Hepatocyte (in vitro differentiated cells): ENCODE results near the gene DNAJC1. TPM values are rescaled to one million over a fixed set of nuclear protein-coding genes. Genes with fewer than 3 reads are reported as not detected.
A peak's percentile ranks its signal among the peaks of the same experiment; 100 is the strongest.

ENCODE experiments used
- DNase-seq: peaks from one replicate; pipeline ENCODE4 v3.0.0-alpha.2; 2016; ENCODE audit warnings: low spot score
- H2AFZ ChIP-seq: fragments of 200-600 bp; sonication (generic); 2 replicates; pipeline ENCODE4 v1.6.0; 2016; ENCODE audit warnings: antibody characterized with exemption, mild to moderate bottlenecking
- H3K27ac ChIP-seq: fragments of 200-600 bp; sonication (generic); 2 replicates; pipeline ENCODE4 v1.5.1; 2016; ENCODE audit warnings: mild to moderate bottlenecking
- H3K27me3 ChIP-seq: fragments of 200-600 bp; sonication (generic); 2 replicates; pipeline ENCODE4 v1.6.1; 2016
- H3K36me3 ChIP-seq: fragments of 200-600 bp; sonication (generic); replicated peaks from 2 replicates; pipeline ENCODE4 v1.5.1; 2016; ENCODE audit warnings: low read depth; ENCODE audit not compliant: insufficient read depth
- H3K4me1 ChIP-seq: fragments of 200-600 bp; sonication (generic); 2 replicates; pipeline ENCODE4 v1.5.1; 2016; ENCODE audit warnings: mild to moderate bottlenecking, moderate library complexity; ENCODE audit not compliant: insufficient read depth
- H3K4me2 ChIP-seq: fragments of 200-600 bp; sonication (generic); 2 replicates; pipeline ENCODE4 v1.6.0; 2016
- H3K4me3 ChIP-seq: fragments of 200-600 bp; sonication (generic); 2 replicates; pipeline ENCODE4 v1.5.1; 2016; ENCODE audit warnings: mild to moderate bottlenecking
- H3K79me2 ChIP-seq: fragments of 200-600 bp; sonication (generic); 2 replicates; pipeline ENCODE4 v1.6.0; 2017; ENCODE audit warnings: mild to moderate bottlenecking
- H3K9me2 ChIP-seq: fragments of 200-600 bp; sonication (generic); replicated peaks from 2 replicates; pipeline ENCODE4 v1.6.0; 2017; ENCODE audit warnings: mild to moderate bottlenecking; ENCODE audit not compliant: insufficient read depth
- H3K9me3 ChIP-seq: fragments of 200-600 bp; sonication (generic); 2 replicates; pipeline ENCODE4 v1.5.1; 2016; ENCODE audit warnings: low read depth, mild to moderate bottlenecking
- H4K20me1 ChIP-seq: fragments of 200-600 bp; sonication (generic); 2 replicates; pipeline ENCODE4 v1.6.0; 2016; ENCODE audit warnings: mild to moderate bottlenecking; ENCODE audit not compliant: insufficient read depth, poor library complexity, severe bottlenecking
- EZH2 ChIP-seq: fragments of 200-600 bp; sonication (generic); IDR thresholded peaks from 2 replicates; pipeline ENCODE4 v1.6.1; 2016; ENCODE audit warnings: antibody characterized with exemption, mild to moderate bottlenecking, borderline replicate concordance
- EZH2phosphoT487 ChIP-seq: fragments of 200-600 bp; sonication (generic); IDR thresholded peaks from one replicate; pipeline ENCODE4 v1.6.1; 2018; ENCODE audit warnings: antibody characterized with exemption, mild to moderate bottlenecking, low read depth, moderate library complexity; ENCODE audit not compliant: unreplicated experiment, severe bottlenecking
- WGBS: methylation state at CpG from one replicate; pipeline ENCODE4 v1.1.6; 2016; ENCODE audit warnings: low lambda C conversion rate; ENCODE audit errors: missing lambda C conversion rate; 5-methylcytosine and 5-hydroxymethylcytosine counted together
- polyA plus RNA-seq: library from polyadenylated mRNA; unstranded; fragments of >200 nt; fragmentation: Nextera tagmentation; extraction: Ambion mirVana; gene quantifications from 2 replicates; pipeline ENCODE4 v1.2.1, GENCODE V29; 2016
- total RNA-seq: library from RNA; depleted of rRNA; stranded (reverse); fragments of >200 nt; gene quantifications from 2 replicates; pipeline ENCODE4 v1.2.3, GENCODE V29; 2014
- TF ChIP-seq, protein P1 (sequence below): fragments of 200-600 bp; sonication (generic); IDR thresholded peaks from 2 replicates; pipeline ENCODE4 v1.5.1; 2016; ENCODE audit warnings: antibody characterized with exemption, mild to moderate bottlenecking; ENCODE audit not compliant: poor library complexity

The DNAJC1 gene
- total and polyA plus RNA-seq, 2 experiments from 2014 or later = 64.6 to 91.7 TPM

- no peaks in the 10 kb centered on the region for H3K36me3 ChIP-seq
- H3K9me2 ChIP-seq = no peaks in the 10 kb centered on the region
- no peak overlapping the region for H3K4me2 ChIP-seq
- peaks cover 3% of the 10 kb centered on the region for H3K4me1 ChIP-seq
- DNase-seq = no peak
- no peaks in the 10 kb centered on the region for H3K27me3 ChIP-seq
- H4K20me1 ChIP-seq = no peaks in the 10 kb centered on the region
- no peak overlapping the region for H2AFZ ChIP-seq
- H3K79me2 ChIP-seq = no peaks in the 10 kb centered on the region
- H3K4me3 ChIP-seq = no peak overlapping the region
- no peaks in the 10 kb centered on the region for H3K9me3 ChIP-seq
- no peak for TF ChIP-seq EZH2phosphoT487
- TF ChIP-seq EZH2 = no peak
- TF ChIP-seq, protein P1, sequence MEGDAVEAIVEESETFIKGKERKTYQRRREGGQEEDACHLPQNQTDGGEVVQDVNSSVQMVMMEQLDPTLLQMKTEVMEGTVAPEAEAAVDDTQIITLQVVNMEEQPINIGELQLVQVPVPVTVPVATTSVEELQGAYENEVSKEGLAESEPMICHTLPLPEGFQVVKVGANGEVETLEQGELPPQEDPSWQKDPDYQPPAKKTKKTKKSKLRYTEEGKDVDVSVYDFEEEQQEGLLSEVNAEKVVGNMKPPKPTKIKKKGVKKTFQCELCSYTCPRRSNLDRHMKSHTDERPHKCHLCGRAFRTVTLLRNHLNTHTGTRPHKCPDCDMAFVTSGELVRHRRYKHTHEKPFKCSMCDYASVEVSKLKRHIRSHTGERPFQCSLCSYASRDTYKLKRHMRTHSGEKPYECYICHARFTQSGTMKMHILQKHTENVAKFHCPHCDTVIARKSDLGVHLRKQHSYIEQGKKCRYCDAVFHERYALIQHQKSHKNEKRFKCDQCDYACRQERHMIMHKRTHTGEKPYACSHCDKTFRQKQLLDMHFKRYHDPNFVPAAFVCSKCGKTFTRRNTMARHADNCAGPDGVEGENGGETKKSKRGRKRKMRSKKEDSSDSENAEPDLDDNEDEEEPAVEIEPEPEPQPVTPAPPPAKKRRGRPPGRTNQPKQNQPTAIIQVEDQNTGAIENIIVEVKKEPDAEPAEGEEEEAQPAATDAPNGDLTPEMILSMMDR = no peak
- H3K27ac ChIP-seq = no peak overlapping the region
- 47% methylated on average over 8 of the region's 8 CpGs for WGBS
These were observed 246.2 kb downstream of the DNAJC1 start for GRCh38 chr10:21757185-21757901.

DNA sequence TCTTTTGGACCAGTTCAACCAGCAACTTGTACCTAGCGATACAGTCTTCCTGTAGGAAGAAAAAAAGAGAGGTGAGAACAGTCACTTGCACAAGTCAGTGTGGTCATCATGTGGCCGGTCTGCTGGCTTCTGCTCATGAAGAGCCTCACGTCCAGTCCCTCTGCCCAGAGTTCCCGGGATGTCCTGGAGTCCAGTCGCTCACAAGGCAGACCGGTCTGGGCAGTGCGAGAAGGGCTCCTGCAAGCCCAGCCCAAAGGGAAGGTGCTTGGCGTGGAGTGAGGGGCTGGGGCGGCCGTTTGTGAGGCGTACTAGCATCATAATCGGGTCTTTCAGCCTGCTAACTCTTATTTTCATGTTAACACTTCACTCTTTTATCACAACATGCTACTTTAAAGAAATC is 246.8 kb downstream of the DNAJC1 start:
- Histone ChIP-seq H3K79me2 (no peaks in the 10 kb centered on the region), H3K27ac (no peak overlapping the region), H4K20me1 (no peaks in the 10 kb centered on the region), H3K27me3 (no peaks in the 10 kb centered on the region), H3K4me3 (no peak overlapping the region), H3K4me1 (peaks cover 3% of the 10 kb centered on the region), H3K4me2 (no peak overlapping the region), H3K36me3 (no peaks in the 10 kb centered on the region), H2AFZ (no peak overlapping the region), H3K9me2 (no peaks in the 10 kb centered on the region), H3K9me3 (no peaks in the 10 kb centered on the region)
- no peak for TF ChIP-seq EZH2
- no peak for TF ChIP-seq EZH2phosphoT487
- DNase-seq = no peak
- WGBS = 87% methylated on average over 12 of the region's 12 CpGs

- Histone ChIP-seq H3K4me1 (peaks cover 16% of the 10 kb centered on the region), H4K20me1 (no peaks in the 10 kb centered on the region), H3K79me2 (no peaks in the 10 kb centered on the region), H3K27me3 (no peaks in the 10 kb centered on the region), H3K27ac (peak overlapping the region; percentile 15), H3K36me3 (no peaks in the 10 kb centered on the region), H3K4me2 (no peak overlapping the region), H3K9me2 (no peaks in the 10 kb centered on the region), H3K4me3 (no peak overlapping the region), H2AFZ (no peak overlapping the region), H3K9me3 (no peaks in the 10 kb centered on the region)
- TF ChIP-seq EZH2 = no peak
- no peak for TF ChIP-seq EZH2phosphoT487
- TF ChIP-seq, protein P1 = no peak
- DNase-seq = peak; percentile 62
- WGBS = 70% methylated on average over 10 of the region's 10 CpGs
These were observed 249.0 kb downstream of the DNAJC1 start for GRCh38 chr10:21754410-21755011.

GRCh38 chr10:21753497-21754270 is 249.8 kb downstream of the DNAJC1 start:
- no peaks in the 10 kb centered on the region for H4K20me1 ChIP-seq
- no peaks in the 10 kb centered on the region for H3K36me3 ChIP-seq
- no peaks in the 10 kb centered on the region for H3K9me3 ChIP-seq
- H3K79me2 ChIP-seq = no peaks in the 10 kb centered on the region
- H3K4me1 ChIP-seq = peaks cover 16% of the 10 kb centered on the region
- H3K27ac ChIP-seq = peak overlapping the region; percentile 15
- DNase-seq = no peak
- H2AFZ ChIP-seq = no peak overlapping the region
- WGBS = 83% methylated on average over 17 of the region's 18 CpGs
- no peak overlapping the region for H3K4me3 ChIP-seq
- TF ChIP-seq EZH2phosphoT487 (no peak), EZH2 (no peak)
- TF ChIP-seq, protein P1 = no peak
- H3K4me2 ChIP-seq = no peak overlapping the region
- no peaks in the 10 kb centered on the region for H3K27me3 ChIP-seq
- H3K9me2 ChIP-seq = no peaks in the 10 kb centered on the region
